WERI-Rb-1 (cell line): Measurements from ENCODE around the gene ZNF784.

ENCODE experiments used
- DNase-seq: peaks from one replicate; pipeline ENCODE4 v3.0.0-alpha.2; 2020
- H3K27ac ChIP-seq: fragments of 250-450 bp; sonication (Bioruptor Pico); 2 replicates; pipeline ENCODE4 v1.5.1; 2020; ENCODE audit warnings: mild to moderate bottlenecking, moderate library complexity
- H3K27me3 ChIP-seq: fragments of 250-450 bp; sonication (Bioruptor Pico); 2 replicates; pipeline ENCODE4 v1.5.1; 2021; ENCODE audit warnings: mild to moderate bottlenecking, low read depth, moderate library complexity; ENCODE audit not compliant: insufficient read depth, severe bottlenecking
- H3K36me3 ChIP-seq: fragments of 250-450 bp; sonication (Bioruptor Pico); 2 replicates; pipeline ENCODE4 v1.5.1; 2020; ENCODE audit warnings: mild to moderate bottlenecking, moderate library complexity
- H3K4me3 ChIP-seq: 2 replicates; pipeline ENCODE4 v1.5.1; 2011; ENCODE audit warnings: low read depth, mild to moderate bottlenecking, control low read depth, low read length
- H3K9me3 ChIP-seq: fragments of 250-450 bp; sonication (Bioruptor Pico); 2 replicates; pipeline ENCODE4 v1.5.1; 2021; ENCODE audit warnings: mild to moderate bottlenecking, moderate library complexity; ENCODE audit not compliant: severe bottlenecking
- TF ChIP-seq, protein P1 (sequence below): IDR thresholded peaks from 2 replicates; pipeline ENCODE4 v1.5.1; 2011; ENCODE audit warnings: low read depth, mild to moderate bottlenecking, control low read depth, inconsistent platforms, low read length

ZNF784 gene

DNA sequence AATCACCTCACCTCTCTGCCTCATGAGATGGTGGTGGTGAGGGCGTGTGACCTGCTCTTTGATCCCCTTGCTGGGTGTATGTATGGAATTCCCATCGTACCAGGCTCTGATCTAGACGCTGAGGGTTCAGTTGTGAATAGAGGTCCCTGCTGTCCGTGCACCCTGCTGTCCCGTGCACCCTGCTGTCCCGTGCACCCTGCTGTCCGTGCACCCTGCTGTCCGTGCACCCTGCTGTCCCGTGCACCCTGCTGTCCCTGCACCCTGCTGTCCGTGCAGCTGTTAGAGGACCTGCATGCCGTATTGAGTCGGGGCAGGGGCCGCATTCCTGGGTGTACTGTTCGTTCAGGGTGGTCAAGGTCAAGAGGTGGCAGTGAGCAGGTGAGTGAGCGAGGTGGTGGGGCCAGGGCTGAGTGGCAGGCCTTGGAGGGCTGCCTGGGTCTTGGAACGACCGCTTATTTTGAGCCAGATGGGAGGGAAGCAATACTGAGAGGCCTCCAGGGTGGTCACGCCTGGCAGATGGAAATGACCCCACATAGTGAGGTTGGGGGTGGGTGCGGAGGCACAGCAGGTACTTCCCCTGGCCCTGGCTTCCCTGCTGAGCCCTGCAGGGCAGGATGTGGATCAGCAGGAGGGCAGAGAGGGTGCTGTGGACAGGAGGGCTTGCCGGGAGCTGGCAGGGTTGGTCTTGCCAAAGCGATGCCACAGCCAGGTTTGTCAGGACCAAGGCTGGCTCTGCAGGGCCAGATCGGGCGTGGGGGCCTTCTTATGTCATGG lies 46.1 kb upstream of the ZNF784 start:
- Histone ChIP-seq H3K27ac (no peak overlapping the region), H3K4me3 (no peak overlapping the region), H3K36me3 (peaks cover 74% of the 10 kb centered on the region), H3K9me3 (no peaks in the 10 kb centered on the region), H3K27me3 (no peaks in the 10 kb centered on the region)
- TF ChIP-seq, protein P1, sequence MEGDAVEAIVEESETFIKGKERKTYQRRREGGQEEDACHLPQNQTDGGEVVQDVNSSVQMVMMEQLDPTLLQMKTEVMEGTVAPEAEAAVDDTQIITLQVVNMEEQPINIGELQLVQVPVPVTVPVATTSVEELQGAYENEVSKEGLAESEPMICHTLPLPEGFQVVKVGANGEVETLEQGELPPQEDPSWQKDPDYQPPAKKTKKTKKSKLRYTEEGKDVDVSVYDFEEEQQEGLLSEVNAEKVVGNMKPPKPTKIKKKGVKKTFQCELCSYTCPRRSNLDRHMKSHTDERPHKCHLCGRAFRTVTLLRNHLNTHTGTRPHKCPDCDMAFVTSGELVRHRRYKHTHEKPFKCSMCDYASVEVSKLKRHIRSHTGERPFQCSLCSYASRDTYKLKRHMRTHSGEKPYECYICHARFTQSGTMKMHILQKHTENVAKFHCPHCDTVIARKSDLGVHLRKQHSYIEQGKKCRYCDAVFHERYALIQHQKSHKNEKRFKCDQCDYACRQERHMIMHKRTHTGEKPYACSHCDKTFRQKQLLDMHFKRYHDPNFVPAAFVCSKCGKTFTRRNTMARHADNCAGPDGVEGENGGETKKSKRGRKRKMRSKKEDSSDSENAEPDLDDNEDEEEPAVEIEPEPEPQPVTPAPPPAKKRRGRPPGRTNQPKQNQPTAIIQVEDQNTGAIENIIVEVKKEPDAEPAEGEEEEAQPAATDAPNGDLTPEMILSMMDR = no peak
- no peak for DNase-seq

DNA sequence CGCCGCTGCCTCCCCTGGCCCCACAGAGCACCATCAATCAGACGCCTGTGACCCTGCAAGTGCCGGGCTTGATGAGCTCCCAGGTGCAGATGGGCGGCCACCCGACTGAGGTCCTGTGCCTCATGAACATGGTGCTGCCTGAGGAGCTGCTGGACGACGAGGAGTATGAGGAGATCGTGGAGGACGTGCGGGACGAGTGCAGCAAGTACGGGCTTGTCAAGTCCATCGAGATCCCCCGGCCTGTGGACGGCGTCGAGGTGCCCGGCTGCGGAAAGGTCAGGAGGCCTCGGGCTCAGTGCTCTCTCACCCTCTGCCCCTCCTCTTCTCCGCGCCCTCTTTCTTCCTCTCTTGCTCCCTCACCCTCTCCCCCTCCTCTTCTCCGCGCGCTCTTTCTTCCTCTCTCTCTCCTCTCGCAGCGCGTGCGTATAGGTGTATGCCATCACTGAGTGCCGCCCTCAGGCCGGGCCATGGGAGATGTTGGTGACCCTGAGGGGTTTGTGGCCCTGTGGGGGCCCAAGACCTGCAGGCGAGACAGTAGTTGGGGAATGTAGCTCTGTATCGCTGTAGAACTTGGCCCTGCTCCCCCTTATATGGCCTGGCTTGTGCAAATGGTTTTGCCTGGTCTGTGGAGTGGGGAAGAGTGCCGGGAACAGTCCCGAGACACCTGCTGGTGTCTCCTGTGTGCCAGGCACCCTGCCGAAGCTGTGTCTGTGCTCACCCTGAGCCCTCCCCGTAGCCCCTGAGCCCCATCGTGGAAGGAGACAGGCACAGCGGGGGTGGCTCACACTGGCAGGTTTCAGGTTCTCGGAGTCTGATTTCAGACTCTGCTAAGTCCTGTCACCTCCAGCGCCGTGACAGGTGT lies 45.3 kb upstream of the ZNF784 start:
- Histone ChIP-seq H3K9me3 (no peaks in the 10 kb centered on the region), H3K36me3 (peaks cover 78% of the 10 kb centered on the region), H3K27me3 (no peaks in the 10 kb centered on the region), H3K4me3 (no peak overlapping the region), H3K27ac (no peak overlapping the region)
- no peak for DNase-seq
- TF ChIP-seq, protein P1 = no peak

DNA sequence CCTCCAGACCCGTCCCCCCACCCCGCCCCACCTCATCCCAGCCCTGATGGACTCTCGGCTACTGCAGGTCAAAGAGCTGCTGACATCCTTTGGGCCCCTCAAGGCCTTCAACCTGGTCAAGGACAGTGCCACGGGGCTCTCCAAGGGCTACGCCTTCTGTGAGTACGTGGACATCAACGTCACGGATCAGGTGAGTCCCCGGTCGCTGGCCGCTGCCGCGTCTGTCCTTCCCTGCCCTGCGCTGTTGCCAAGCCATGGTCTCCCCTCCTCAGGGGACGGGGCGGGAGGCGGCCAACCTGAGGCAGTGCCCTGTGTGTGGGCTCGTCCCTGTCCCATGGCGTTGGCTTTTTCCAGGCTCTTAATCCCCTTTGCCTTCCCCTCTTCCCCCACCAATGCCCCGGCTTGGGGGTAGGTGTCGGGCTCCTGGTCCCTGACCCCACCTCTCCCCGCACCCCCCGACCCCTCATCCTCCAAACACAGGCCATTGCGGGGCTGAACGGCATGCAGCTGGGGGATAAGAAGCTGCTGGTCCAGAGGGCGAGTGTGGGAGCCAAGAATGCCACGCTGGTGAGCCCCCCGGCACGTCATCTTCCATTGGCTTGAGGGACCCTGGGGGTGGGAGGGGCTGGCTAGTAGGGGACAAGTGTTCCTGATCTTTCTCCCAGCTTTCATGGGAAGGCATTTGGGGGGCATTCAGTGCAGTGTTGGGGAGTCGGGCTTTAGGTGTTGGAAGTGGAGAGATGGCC lies 44.4 kb upstream of the ZNF784 start:
- TF ChIP-seq, protein P1 = no peak
- no peaks in the 10 kb centered on the region for H3K9me3 ChIP-seq
- H3K4me3 ChIP-seq = no peak overlapping the region
- DNase-seq = no peak
- no peak overlapping the region for H3K27ac ChIP-seq
- H3K36me3 ChIP-seq = peaks cover 82% of the 10 kb centered on the region
- H3K27me3 ChIP-seq = no peaks in the 10 kb centered on the region

DNA sequence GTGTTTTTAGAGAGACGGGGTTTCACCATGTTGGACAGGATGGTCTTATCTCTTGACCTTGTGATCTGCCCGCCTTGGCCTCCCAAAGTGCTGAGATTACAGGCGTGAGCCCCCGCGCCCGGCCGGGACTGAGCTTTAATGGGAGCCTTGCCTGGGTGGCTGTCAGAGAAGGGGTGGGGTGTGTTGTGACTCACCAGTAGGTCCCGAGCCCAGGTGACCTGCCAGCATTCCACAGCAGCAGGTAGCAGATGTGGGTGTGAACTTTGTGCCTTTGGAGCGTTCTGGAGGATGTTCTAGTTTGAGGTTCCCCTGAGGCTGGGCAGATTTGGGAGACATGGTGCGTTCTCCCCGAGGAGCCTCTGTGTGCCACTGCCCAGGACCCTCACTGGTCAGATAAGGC lies 43.6 kb upstream of the ZNF784 start:
- no peaks in the 10 kb centered on the region for H3K27me3 ChIP-seq
- TF ChIP-seq, protein P1 = no peak
- no peaks in the 10 kb centered on the region for H3K9me3 ChIP-seq
- DNase-seq = no peak
- no peak overlapping the region for H3K27ac ChIP-seq
- H3K4me3 ChIP-seq = no peak overlapping the region
- peaks cover 82% of the 10 kb centered on the region for H3K36me3 ChIP-seq

DNA sequence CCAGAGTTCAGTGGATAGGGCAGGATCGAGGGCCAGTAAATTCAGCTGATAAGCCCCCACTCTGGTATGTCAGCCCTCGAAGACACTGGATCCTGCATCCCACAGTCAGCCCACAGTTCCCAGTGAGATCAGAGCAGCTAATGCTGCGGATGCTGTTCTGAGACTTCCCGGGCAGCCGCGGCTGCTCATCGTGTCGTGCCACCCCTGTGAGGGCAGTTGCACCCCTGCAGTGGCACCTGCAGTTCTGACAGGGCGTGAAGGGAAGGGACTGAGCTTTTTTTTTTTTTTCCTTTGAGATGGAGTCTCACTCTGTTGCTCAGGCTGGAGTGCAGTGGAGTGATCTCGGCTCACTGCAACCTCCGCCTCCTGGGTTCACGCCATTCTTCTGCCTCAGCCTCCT lies 43.1 kb upstream of the ZNF784 start:
- Histone ChIP-seq H3K4me3 (no peak overlapping the region), H3K27me3 (no peaks in the 10 kb centered on the region), H3K9me3 (no peaks in the 10 kb centered on the region), H3K27ac (no peak overlapping the region), H3K36me3 (peaks cover 84% of the 10 kb centered on the region)
- TF ChIP-seq, protein P1 = no peak
- DNase-seq = no peak
